SHP77 treated with DMSO at 0.1 percent for 48 hours (cell line): ENCODE measurements around the gene OCIAD1.

ENCODE experiments used
- DNase-seq: peaks from one replicate; lab custom pipeline; 2025; lab: John Stamatoyannopoulos, UW

The OCIAD1 gene

DNA sequence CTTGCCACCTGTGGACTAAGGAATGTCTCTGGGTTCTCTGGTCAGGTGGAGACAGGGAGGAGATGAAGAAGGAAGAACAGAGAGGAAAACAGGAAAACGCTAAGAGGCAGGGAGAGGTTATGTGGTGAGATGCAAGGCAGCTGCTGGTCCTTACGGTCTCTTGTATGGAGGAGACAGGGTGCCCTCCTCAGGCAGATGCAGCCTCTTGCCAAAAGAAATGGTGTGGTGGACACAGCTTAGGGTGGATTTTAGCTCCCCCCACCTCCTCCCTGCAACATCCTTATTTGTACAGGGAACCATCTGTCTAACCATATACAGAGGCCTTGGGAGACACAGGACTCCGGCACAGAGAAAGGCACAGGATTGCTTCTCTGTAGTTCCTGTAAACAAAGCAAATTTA is 66.0 kb downstream of the OCIAD1 start:
- DNase-seq: no peak

- DNase-seq: no peak
Measured at GRCh38 chr4:48898733-48899431, 68.0 kb downstream of the OCIAD1 start.

DNA sequence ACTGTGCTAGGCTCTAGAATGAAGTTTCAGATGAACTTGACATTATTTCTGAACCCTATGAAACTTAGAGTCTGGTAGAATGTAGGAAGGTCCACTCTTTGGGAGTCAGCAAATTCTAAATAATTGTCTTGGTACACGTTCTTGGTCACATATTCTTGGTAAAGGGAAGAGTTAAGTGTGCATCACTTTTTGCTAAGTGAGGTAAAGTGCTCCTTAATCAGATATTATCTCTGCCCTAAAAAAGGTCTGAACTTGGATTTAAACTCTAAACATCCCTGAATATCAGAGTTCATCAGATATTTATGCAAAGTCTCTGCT is 68.5 kb downstream of the OCIAD1 start:
- no peak for DNase-seq

GRCh38 chr4:48899950-48900349 is 69.1 kb downstream of the OCIAD1 start:
- no peak for DNase-seq

DNA sequence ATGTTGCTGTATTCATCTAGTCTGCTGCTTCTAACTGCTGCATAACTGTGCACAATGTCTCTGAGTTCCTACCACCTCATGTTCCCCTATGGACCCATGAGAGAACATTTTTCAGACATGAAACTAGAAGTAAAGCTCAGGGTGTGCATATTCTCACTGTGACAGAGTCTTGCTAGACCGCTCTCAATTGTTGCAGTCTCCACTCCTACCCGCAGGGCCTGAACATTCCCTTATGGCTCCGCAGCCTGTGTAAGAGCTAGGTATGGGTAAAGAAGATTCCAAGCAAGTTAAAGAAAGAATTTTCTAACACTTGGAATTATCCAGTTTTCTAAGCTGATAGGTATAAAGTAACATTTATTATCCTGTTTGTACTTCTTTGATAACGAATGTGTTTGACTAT is 70.3 kb downstream of the OCIAD1 start:
- no peak for DNase-seq

DNA sequence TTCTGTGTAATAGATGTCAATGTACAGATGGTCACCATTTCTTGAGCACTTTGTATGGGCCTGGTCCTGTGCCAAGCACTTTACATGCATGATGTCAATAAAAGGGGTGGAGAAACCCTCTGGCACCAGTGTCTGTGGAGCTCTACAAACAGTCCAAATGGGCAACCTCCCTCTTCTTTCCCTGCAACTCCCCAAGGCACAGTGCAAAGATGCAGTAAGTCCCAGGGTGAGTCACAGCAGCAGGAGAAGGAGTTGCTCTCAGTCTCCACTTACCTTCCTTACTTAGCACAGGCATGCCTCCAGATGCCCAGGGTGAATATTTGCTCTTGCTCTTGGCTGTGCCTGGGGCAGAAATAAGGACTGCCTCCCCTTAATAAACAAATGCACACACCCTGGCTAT is 71.4 kb downstream of the OCIAD1 start:
- no peak for DNase-seq

DNA sequence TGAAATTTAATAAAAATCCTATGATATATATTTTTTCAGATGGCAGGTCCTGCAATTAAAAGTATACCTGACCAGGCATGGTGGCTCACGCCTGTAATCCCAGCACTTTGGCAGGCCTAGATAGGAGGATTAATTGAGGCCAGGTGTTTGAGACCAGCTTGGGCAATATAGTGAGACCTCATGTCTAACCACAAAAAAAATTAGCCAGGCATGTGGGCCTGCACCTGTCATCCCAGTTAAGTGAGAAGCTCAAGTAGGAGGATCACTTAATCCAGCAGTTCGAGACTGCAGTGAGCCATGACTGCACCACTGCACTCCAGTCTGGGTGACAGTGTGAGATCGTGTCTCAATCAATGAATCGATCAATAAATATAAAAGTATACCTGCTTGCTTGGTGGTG is 73.2 kb downstream of the OCIAD1 start:
- no peak for DNase-seq

DNA sequence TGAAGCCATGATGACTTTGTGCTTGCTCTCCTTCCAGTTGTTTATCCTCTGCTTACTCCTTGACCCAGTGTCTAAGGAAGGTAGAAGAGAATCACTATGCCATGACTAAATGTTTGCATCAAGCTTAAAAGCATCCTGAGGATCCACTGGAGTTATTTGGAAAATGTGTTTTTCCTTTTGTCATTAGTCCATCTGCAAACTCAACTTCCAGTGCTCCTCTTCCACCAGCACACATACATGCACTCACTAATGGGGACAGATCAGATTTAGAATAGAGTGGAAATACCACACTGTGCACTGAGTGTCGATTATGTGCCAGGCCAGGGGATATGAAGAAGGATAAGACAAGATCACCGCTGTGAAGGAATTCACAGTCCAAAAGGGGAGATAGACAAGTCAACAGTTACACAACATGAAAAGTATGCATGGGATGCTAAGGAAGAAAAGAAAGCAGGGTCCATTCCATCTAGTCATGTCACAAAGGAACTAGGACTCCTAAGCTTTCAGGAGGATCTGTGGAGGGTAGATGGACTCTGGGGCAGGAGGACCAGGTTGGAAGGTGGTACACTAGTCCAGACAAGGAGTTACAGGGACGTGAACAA is 73.8 kb downstream of the OCIAD1 start:
- DNase-seq: no peak

DNA sequence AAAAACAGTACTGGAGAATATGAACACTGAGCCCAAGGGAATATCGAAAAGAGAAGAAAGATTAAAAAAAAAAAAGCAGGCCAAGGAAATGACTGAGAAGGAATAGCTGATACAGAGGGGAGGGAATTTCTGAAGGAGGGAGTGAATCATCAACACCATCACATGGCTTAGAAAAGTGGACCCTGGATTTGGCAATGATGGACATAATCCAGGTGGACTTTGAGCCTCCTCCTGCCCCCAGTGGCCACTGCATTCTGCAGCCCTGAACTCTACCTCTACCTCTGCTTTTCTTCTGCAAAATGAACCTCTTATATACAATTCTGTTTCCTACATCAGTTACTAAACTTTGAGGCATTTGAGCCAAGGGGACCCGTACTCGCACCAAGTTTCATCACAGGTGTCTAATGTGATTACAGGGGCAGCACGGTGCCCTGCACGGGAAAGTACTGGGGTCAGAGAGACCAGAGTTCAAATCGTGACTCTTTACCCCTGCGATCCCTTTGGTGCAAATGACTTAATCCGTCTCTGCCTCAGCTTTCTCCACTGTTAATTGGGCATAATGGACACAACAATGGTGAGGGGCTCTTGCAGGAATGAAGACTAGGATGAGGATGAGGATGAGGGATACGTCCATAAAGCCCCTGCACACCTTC is 74.6 kb downstream of the OCIAD1 start:
- no peak for DNase-seq

DNA sequence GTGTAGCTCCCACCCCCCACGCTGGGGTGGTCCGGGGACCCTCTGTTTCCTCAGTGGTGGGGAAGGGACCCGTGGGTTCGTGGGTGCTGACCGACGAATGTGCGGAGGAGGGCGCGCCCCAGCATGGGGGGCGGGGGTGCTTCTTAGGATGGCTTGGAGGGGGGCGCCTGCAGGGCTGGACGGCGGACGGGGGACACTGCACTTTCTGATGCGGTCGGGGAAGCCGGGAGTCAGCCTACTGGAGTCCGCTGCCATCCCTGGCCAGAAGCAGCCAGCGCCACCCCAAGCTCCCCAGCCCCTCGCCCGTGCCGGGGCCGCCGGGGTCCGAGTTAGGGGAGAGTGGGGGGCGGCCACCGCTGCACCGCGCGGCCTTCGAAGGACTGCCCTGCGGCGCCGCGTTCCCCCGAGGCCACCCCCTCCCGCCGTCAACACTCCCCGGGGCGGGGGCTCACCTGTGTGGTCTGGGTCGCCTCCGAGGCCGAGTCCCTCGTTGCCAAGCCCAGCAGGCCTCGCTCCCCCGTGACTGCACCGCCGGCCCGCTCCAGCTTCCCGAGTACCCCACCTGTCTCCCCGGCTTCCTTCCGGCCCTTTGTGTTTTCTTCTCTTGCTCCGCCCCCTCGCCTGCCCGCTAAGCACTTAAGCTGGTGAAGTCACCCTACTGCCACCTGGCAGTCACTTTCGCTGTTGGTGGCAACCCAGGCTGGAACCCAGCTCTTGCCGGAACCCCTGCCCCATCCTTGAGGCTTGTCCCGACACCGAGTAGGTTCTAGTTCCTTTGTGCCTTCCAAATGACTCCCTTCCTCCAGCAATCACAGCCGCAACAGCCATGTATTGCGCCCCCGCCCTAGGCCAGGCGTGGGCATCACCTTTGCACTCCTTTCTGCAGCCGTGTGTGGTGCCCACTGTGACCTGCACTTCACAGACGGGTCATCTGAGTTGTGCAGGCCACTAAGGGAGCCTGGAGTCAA is 75.6 kb downstream of the OCIAD1 start, which contains the start of gene OCIAD2:
OCIAD2 (minus strand) TSS at position 569 of the 968 bp plus-strand sequence. CDS start 2,225 bp downstream, outside the sequence.
- no peak for DNase-seq

GRCh38 chr4:48907706-48908477 is 77.0 kb downstream of the OCIAD1 start:
- DNase-seq: no peak

GRCh38 chr4:48908687-48909086 is 77.8 kb downstream of the OCIAD1 start:
- DNase-seq: no peak

GRCh38 chr4:48909697-48910096 is 78.8 kb downstream of the OCIAD1 start:
- no peak for DNase-seq

DNA sequence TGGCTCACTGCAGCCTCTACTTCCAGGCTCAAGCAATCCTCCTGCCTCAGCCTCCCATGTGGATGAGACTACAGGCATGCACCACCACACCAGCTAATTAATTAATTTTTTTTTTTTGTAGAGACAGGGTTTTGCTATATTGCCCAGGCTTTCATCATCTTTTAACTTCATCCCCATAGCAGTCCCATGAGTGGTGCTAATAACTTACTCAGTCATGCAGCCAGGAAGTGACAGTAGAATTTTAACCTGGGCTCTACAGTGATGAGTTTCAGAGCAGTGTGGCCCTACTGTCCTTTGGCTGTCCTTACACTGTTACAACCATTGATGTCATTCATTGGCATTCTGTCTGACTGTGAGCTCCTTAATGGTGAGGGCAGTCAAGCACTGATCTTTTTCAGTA is 79.6 kb downstream of the OCIAD1 start:
- DNase-seq: no peak
